Activated CD4-positive, alpha-beta T cell treated with anti-CD3 and anti-CD28 coated beads for 24 hours (primary cell): ENCODE measurements around the gene PTCH1.

ENCODE experiments used
- DNase-seq, 2 donors: peaks; one replicate each; pipeline ENCODE4 v3.0.0-alpha.2; 2020; ENCODE audit warnings: low read depth in 2 of 2

PTCH1 gene

DNA sequence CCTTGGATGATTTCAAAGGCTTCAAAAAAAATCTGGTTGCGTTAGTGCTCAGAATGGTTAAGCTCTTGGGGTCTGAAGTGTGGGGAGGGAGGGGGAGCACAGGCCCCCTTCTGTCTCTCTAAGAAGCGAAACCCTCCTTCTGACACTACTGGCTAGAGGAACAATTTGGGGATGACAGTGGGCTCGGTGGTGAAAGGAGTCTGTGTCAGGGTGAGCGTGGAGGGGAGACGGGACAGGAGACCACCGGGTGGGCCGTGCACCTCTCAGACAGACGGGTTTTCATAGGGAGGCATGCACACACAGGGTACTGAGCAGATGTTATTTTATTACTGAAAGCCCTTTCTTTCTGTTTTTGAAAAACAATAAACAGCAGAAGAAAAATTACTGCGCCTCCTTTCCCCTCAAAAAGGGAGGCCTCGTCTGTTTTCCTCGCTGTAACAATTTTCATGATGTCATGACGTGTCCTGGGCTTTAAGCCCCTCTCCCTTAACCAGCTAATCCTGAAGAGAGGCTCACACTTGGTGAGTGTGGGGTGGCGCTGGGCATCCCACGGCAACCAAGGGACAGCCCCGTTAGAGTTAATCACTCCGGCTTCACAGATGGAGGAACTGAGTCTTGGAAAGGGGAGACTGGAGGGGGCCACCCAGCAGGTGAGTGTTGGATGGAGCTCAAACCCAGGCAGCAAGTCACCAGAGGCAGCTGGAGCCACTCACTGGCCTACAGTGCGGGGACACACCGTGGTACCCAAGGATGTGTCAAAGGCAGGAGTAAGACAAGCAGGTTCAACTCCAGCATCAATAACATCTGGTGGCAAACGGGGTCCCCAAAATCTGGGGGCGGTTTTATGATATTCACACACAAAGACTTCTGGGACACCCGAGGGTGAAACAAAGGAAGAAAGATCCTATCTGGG, 53.4 kb downstream of the PTCH1 start:
- DNase-seq, result no peak

DNA sequence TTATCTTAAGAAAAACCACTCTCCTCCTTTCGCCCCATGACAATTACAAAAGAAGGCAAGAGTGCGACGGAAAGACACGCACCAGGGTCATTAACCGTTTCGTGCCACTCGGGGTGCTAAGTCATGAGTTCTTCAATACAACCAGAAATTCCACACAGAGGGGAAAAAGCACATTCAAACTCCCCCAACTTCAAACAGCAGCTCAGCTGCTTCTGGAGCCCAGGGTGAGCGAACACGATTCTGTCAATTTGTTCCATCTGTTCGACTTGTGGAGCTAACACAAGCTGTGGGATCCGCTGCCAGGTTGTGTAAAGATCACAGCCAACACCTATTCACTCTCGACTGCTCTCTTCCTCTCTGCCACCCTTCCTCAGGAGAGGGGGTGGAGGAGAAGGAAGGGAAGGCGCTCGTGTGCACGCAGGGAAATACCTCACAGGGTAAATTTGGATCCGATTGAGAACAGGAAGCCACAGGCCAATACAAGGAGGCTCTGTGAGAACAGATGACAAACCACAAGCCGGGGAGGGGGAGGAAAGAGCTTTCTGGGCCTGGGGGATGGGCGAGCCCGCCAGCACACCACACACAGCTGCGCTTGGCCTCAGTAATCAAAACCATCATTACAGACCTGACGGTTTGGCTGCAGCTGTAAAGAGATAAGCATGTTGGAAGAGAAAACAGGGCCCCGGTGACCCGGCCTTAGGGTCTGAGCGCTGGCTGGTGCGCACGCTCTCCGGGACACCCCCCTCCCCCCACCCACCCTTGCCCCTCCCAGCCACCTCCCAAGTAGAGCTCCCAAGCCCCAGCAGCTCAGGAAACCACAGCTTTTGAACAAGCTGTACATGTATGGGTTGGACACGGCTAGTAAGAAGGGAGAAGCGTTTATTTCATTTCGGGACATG, 54.3 kb downstream of the PTCH1 start:
- DNase-seq, result peak; percentile 58 to 64

DNA sequence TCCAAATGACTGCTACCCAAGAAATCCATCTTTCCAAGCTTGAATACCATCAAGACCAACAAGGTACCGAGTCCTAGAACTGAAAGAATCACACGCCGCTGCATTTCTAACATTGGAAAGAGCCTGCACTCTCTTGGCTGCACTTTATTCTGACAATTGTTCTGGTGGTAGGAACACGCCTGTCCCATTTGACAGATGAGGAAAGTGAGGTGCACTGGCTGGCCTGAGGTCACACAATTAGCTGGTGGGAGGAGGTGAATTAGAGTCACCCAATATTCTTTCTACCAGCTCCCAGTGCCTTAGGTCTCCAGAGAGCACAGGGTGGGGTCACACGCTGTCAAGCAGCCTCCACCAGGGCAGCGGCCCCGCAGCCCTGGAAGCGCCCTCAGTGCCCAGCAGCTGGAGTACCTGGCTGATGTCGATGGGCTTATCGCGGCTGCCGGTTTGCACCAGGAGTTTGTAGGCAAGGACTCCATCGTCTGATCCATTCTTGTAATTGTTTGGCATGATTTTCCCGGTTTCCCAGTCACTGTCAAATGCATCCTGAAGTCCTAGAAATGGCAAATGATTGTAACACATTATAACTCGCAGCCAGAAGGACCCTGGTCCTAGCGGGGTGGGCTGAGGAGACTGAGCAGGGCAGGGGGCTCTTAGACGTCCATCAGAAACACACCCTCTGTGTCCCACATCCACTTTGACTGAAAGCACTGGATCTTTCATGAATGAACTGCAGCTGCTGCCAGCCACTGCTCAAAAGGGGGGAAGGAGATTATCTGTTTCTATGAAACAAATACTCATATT, 55.1 kb downstream of the PTCH1 start:
- DNase-seq, result no peak

DNA sequence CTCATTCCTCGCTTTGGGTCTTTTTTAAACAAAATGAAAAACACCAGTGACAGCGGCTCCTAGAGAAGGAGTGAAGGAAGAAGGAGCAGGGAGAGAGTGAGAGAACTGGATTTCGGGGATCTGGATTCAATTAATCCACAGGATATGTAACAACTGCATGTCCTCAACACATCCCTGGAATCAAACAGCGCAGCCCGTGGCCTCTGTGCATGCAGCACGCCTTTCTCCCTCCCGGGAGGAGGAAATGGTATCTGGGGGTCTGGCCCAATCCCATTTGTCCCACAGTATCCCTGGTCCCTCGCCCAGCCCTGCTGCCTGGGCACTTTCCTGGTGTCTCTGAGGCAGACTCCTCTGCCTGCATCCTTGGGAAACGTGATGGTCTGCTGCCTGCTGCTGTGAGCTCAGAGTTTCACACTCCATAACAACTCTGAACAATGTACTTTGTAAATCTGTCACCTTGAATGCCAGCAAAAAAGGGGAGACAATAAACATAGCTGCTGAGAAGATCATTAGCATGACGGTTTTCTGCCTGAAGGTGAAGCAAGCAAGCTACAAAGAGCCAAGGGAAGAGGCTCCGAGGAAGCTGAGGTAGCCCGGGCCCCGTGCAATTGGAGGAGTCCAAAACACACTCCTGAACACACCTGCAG, 56.1 kb downstream of the PTCH1 start:
- no peak for DNase-seq

DNA sequence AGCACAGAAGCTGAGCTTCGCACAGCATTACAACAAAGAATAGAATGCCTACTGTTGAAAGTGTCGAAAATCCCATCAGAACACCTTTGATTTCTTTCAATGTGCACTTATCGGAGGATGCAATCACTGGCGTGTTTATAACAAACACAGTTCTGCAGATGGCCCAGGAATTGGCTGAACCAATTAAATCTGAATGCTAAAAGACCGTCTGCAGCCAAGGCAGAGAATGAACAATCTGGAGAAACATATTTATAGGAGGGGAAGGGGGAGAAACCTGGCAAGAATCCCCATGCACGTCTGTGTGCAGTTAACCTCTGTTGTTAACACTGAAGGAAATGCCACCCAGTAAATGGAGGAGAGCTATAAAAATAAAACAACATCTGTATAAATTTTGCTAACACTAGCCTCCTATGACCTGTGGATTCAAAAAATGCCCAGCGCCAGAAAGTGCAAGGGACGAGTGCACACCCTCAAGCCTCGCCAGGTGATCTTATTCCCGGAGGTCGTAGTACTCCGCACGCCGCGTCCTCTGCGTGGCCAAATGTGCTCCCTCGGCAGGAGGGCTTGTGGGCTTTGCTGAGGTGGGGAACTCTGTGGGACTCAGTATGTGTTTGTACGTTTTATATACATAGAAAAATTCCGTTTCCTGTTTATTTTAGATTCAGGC, 56.8 kb downstream of the PTCH1 start:
- DNase-seq, result no peak

- no peak for DNase-seq
These were observed 57.6 kb downstream of the PTCH1 start for GRCh38 chr9:95459178-95459577.

DNA sequence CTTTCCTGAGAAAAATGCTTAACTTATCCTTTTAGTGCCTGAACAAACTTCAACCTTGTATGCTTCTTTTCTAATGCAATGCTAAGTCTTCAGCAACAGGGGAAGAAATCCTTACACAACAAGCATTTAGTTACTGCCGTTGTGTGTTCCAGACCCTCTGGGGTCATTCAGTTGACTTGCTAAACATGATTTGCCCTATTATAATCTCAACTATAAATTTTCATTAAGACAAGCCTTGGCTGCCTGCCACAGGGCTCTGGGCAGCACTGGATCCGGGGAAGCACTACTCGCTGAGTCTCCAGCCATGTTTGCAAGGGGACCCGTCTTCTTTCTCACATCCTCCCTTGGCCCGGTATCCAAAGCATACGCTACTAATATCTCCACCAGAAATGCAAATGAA, 58.1 kb downstream of the PTCH1 start:
- DNase-seq, result no peak

DNA sequence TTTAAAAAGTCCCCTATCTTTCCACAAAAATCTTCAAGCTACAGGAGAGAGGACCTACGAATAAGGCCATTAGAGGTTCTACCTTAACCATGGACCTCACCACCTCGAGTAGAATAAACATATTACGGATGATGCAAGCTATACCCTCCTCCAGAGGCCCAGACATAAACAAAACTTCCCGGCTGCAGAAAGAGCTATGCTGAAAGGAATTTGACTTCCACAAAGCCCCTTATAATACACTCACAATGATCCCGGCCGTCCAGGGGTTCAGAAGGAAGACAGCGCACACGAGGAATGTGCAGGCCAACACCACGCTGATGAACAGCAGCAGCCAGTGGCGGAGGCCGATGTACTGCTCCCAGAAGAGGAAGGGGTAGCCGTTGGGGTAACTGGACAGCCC, 59.0 kb downstream of the PTCH1 start:
- no peak for DNase-seq

- DNase-seq, result no peak
These were observed 61.1 kb downstream of the PTCH1 start for GRCh38 chr9:95455714-95456113.

DNA sequence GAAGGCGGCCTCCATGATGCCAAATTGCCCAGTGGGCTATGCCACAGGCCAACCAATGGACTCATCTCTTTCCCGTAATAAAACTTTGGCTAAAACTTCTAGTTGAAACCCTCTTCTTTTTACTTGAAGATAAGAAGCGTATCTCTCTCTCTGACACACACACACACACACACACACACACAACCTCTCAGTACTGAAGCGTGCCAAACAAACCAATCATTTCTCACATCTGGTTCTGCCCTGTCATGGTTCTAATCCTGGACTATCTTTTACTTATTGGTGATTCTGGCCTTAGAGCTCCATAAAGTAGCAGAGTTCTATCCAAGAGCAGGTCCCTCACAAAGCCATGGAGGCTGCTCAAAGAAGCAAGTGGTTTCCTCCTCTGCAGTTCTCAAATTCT, 64.6 kb downstream of the PTCH1 start:
- no peak for DNase-seq

DNA sequence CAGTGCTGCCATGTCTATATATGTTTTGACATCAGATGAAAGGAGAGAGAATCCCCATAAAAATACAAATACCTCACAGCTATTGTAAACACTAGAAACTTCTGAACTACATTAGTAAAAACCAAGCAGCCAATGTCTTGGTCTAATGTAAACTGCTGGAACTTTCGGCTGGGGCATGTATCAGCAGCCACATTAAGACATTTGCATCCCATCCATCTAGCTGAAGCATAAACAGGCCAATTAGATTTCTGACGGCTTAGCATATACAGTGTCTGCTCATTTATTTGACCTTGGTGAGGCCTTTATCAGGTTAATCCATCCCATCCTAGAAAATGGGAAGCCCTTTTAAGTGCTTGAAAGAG, 65.7 kb downstream of the PTCH1 start:
- no peak for DNase-seq

GRCh38 chr9:95450171-95451064, 66.4 kb downstream of the PTCH1 start:
- DNase-seq, result no peak

DNA sequence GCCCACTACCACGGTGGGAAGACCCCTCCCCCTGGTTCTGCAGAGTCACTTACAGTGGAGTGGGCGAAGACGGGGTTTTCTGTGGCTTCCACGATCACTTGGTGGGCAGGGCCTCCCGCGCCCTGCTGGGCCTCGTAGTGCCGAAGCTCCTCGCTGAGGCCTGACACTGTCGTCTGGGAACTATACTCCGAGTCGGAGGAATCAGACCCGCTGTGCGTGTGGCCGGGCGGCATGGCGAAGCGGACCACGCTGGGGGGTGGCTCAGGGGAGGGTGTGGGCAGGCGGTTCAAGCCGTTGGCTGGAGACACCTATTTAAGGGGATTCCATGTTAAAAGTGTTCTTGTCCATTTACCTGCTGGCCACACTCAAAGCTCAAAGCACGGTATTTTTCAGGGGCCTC, 67.8 kb downstream of the PTCH1 start:
- no peak for DNase-seq

DNA sequence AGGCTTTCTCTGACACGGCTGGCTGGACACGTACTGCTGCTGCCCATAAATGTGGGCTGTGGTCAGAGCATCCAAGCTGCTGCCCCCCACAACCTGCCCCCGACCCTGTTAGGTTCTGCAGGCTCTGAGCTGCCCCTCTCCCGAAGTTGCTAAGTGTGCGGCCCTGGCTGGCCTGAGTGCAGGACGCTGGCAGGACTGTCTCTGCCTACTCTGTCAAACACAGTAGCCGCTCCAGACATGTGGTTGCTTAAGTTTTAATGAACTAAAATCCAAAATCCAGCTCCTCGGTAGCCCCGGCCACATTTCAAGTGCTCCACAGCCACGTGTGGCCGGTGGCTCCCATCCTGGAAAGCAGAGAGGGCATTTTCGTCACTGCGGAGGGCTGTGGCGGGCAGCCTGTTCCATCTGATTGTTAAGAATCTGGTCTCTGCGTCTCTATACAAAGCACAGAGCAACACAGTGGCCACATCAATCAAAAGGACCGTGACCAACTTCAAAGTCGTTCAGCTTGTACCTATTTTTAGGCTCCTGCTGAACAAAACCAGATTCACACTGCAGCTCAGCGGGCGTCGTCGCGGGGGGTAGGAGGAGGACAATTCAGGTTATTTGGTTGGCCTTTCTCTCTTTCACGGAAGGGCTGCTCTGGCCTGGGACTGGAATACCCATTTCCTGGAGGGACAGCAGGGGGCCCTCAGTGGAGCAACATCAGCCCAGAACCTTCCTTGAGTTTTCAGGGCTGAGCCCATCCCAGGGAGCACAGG, 68.9 kb downstream of the PTCH1 start:
- no peak for DNase-seq

- no peak for DNase-seq
These were observed 69.8 kb downstream of the PTCH1 start for GRCh38 chr9:95446984-95447383.

DNA sequence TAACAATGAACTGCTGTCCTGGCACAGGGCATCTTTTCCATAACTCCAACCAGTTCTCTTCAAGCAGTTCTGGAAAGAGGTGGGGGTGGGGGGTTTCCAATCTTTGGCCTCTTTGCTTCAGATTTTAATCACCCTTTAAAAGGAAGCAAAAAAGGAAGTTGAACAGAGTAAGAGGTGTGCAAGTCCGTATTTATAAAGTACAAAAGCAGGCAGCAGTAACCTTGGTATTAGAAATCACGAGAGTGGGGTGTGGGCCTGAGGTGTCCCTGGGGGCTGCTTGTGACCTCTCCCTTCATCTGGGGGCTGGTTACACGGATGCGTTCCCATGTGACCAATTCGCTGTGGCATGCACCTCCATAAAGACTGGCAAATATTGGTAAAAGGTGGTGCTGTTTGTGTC, 70.5 kb downstream of the PTCH1 start:
- no peak for DNase-seq

DNA sequence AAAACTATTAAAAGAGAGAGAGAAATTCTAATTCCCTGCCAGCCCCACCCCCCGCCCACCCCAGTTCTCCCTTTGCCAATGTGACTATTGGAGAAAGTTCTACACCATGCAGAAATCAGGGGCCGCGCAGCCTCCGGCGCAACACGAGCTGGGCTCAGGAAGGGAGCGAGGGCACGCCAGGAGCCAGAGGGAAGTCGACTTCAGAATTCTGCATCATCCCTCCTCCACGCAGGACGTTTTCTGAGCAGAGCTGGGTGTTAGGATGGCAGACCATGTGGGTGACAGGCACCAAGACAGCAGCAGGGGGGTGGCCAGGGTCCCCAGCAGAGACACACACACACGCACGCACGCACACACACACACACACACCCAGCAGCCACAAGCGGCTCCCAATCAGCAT, 72.6 kb downstream of the PTCH1 start:
- no peak for DNase-seq

GRCh38 chr9:95443301-95443700, 73.5 kb downstream of the PTCH1 start:
- DNase-seq, result no peak

DNA sequence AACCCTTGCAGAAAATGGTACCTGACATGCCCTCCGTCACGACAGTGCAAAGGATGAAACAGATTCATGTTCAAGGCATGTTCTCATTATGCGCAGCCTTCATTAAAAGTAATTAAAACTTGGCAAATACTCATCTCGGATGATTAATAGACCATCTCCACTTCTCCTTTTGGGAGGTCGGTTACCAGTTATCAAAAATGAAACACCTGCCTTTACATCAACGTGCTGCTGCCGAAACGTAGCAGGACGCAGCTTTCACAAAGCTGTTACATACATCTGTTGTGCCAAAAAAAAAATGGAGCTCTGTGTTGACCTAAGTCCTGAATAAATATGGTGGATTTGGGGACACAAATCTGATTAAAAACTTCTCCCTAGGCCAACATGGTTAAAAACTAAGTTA, 75.7 kb downstream of the PTCH1 start:
- no peak for DNase-seq
